ENCODE data around the gene RPRML.

Gene RPRML

GRCh38 chr17:46944931-46945330 lies 34.1 kb downstream of the RPRML start:
- no peak for DNase-seq (ENCODE audit: low read depth in 2 of 2)

DNA sequence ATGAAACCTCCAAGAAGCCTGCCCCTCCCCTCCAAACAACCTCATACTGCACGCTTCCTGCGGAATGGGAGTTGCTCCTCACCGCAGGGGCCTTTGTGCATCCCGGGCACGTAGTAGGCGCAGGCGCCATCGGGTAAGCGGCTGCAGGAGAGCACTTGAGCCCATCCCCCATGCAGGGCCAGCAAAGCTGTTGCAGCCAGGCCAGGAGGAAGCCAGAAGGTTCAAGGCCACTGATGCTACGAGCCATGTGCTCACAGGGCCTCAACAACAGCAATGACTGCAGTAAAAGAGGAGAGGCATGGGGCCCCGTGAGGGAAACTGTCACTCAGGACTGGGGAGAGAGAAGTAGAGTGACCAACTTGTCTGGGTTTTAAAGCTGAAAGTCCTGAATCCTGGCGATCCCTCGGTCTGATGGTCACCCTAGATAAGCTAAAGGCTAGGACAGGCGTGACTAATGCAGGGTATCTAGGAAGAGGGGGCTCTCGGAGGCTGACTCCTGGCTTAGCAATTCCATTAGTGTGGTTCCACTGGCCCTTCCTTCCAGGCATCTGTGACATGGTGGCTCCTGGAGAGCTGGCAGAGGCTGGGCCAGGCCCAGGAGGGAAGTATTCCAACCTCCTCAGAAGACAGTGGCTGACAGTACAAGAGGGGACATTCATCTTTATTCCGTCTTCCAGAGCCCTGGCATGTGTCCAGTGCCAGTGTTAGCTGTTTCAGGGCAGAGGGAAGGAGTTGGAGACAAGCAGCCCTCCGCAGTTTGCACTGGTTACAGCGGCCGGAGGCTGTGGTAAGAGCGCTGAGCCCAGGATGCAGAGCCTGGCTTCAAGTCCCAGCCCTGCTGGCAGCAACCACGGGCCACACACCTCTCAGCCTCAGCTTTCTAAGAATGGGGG lies 35.3 kb downstream of the RPRML start:
- no peak for DNase-seq (ENCODE audit: low read depth in 2 of 2)

DNA sequence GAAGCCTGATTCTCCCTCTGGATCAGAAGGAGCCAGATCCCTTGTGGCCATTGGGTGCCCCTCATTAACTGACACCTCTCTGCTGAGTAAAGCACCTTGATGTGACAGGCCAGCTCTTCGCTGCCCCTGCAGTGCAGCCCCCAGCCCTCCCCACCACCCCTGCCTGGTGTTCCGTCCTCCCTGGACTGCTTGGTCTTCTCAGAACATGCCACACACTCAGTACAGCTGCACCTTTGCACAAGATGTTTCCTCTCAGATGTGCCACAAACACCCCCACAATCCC lies 35.9 kb downstream of the RPRML start:
- DNase-seq (ENCODE audit: low read depth in 2 of 2): no peak

DNA sequence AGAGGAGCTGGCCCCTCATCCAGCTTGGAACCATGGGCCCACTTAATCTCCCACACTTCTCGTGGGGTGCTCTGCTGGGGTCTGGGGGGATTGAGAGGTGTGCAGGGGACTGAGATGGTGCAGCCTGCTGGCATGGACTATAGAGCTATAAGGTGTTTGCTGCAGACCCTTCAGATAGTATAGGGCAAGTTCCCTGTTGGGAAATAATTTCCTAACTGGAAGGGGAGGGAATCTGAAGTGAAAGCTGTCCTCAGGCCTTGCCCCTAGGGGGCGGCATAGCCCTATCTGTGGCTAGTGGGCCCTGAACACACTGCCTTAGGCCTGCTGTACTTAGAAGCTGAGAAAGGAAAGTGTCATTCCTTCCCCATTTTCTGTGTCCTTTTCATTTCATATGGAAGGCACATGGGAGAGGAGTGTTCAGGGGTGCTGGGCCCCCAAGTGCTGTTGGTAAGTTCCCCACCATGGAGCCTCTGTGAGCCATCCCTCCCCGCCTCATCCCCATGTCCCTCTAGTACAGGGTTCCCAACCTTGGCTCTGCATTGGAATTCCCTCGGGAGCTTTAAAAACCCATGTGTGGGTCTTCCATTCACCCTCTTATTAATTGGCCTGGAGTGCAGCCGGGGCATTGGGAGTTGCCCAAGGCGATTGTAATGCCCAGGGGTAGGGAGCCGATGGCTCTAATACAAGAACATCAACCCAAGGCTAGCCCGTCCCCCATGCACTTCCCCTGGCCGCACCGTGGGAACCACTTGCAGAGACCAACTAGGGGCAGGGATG lies 36.4 kb downstream of the RPRML start:
- peak; percentile 12 to 20 for DNase-seq (ENCODE audit: low read depth in 2 of 2)

- peak; percentile 38 to 52 for DNase-seq (ENCODE audit: low read depth in 2 of 2)
Measured at GRCh38 chr17:46940692-46941404, 38.2 kb downstream of the RPRML start.

- no peak for DNase-seq (ENCODE audit: low read depth in 2 of 2)
Measured at GRCh38 chr17:46935658-46936266, 43.3 kb downstream of the RPRML start.

GRCh38 chr17:46931596-46931995 lies 47.5 kb downstream of the RPRML start:
- no peak for DNase-seq (ENCODE audit: low read depth in 2 of 2)

DNA sequence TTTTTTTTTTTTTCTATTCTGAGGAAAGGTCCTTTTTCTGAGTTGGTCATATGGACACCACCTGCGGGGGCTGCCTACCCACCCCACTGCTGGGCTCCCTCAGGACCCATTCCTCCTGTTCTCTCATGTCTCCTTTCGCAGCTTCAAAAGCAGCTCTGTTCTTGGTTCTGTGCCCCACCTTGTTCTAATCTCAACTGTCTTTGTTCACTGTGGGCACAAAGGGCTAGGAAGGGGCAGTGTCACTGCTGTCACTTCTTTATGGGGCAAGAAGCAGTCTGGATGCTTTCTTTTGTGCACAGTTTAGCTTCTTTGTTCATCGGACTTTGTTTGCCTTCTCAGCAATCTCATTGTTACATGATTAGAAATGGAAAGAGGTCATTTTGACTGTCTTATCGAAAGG lies 49.0 kb downstream of the RPRML start:
- no peak for DNase-seq (ENCODE audit: low read depth in 2 of 2)

DNA sequence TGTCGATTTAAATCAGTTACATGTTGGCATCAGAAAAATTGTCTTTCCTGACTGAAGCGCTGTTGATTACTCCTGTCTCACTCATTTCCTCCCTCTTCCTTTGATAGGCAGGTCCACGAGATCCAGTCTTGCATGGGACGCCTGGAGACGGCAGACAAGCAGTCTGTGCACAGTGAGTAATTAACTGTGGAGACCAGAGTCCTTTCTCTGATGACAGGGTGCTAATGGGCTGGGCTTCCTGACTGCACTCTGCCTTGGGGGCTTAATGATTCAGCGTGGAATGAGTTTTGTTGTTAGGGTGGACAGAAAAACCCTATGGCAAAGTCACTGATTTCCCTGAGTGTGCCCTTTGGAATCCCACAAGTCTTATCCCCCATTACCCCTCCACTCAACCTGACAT lies 49.6 kb downstream of the RPRML start:
- DNase-seq (ENCODE audit: low read depth in 2 of 2): no peak

DNA sequence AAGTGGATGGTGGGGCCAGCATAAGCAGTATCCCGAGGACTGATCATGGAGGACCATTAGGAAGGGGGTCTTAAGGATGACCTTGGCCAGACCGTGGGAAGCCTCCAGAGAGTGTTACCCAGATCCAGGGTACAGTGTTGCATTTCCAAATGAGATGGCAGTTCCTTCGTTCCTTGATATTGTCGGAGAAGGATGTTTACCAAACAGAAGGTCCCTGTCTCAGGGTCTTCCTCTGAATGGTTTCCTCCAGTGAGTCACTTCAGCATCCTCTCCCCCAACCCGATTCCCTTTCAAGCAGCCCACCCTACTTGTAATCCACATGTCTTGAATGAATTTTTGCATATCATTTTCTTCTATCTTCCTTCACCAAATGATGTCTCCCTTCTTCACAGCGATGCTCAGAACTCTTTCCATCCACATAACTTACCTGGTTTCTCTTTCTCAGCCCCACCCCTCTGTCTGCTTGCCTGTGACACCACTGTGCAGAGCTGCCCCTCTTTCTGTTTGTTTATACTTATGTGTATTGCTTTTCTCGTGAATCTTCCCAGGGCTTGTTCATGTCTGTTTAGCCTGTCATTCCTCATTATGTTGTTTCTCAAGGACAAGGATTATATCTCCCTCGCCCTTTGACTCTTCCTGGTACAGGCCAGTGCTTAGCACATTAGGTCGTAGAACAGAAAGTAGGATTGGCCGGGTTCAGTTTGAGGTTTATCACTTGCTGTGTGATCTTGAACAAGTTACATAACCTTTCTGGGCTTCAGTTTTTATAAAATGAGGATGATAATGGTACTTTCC lies 50.4 kb downstream of the RPRML start:
- no peak for DNase-seq (ENCODE audit: low read depth in 2 of 2)
